GM12873 (cell line): ENCODE measurements around the gene CUL1.

Experiments used
- TF ChIP-seq, protein P1 (sequence below): IDR thresholded peaks from 2 replicates; pipeline ENCODE4 v1.5.1; 2012; ENCODE audit warnings: low read depth, mild to moderate bottlenecking, moderate library complexity, low read length, control low read depth; ENCODE audit not compliant: insufficient read depth; ENCODE audit errors: missing control alignments

Gene CUL1

DNA sequence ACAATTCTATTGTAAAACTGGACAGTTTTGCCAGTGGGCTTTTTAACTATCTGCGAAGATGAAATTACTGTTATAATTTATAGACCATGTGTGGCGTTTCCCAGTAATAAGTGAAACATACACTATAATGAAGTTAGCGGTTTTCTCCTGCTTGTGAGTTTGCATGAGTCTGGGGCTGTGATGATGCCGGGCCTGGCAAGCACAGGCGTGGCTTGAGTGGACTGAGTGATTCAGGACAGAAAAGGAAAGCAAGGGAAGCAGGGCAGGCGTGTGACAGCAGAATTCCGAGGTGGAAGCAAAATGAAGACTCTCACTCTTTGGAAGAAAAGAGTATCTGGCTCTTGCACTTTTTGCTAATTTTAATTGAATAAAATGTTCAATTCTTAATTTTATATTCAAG lies 90.5 kb downstream of the CUL1 start:
- TF ChIP-seq, protein P1, sequence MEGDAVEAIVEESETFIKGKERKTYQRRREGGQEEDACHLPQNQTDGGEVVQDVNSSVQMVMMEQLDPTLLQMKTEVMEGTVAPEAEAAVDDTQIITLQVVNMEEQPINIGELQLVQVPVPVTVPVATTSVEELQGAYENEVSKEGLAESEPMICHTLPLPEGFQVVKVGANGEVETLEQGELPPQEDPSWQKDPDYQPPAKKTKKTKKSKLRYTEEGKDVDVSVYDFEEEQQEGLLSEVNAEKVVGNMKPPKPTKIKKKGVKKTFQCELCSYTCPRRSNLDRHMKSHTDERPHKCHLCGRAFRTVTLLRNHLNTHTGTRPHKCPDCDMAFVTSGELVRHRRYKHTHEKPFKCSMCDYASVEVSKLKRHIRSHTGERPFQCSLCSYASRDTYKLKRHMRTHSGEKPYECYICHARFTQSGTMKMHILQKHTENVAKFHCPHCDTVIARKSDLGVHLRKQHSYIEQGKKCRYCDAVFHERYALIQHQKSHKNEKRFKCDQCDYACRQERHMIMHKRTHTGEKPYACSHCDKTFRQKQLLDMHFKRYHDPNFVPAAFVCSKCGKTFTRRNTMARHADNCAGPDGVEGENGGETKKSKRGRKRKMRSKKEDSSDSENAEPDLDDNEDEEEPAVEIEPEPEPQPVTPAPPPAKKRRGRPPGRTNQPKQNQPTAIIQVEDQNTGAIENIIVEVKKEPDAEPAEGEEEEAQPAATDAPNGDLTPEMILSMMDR, result no peak

DNA sequence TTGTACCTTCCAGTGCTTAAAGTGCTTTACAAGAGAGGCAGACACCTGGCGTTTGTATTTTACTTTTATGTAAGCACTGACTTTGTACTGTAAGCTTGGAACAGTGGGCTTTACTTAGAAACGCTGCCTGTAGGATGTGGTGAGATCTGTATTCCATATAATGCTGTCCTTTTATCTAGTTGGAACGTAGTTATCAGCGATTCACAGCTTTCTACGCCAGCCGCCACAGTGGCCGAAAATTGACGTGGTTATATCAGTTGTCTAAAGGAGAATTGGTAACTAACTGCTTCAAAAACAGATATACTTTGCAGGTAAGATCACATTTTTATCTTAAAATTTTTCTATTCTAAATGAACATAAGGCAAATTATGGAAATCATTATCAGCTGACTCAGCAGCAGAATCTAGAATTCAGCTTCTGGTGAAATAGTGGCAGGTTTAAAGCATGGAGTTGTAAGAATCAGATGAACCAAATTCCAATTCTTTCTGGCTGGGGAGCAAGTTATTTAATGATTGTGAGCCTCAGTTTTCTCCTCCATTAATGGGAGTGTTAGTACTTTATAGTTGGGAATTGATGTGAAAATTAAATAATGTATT lies 91.5 kb downstream of the CUL1 start:
- TF ChIP-seq, protein P1, result no peak

GRCh38 chr7:148790850-148791249 lies 92.1 kb downstream of the CUL1 start:
- TF ChIP-seq, protein P1, result no peak

- TF ChIP-seq, protein P1, result no peak
Measured at GRCh38 chr7:148791546-148791945, 92.8 kb downstream of the CUL1 start.

DNA sequence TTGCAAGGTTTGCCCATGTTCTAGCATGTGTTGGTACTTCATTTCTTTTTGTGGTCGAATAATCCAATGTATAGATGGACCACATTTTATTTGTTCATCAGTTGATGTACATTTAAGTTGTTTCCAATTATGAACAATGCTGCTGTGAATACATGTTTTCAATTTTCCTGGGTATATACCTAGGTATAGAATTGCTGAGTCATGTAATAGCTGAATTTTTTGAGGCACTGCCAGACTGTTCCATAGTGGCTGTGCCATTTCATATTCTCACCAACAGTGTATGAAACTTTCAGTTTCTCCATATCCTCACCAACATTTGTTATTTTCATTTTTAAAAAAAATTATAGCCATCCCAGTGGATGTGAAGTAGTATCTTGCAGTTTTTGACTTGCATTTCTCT lies 94.9 kb downstream of the CUL1 start:
- TF ChIP-seq, protein P1, result no peak

- TF ChIP-seq, protein P1, result no peak
Measured at GRCh38 chr7:148794476-148794875, 95.8 kb downstream of the CUL1 start.

- TF ChIP-seq, protein P1, result no peak
Measured at GRCh38 chr7:148796841-148797240, 98.1 kb downstream of the CUL1 start.
